GOT3 (cell line): Measurements from ENCODE around the gene PI3.
"Not testable (repeated sequence)": the region's sequence is repeated elsewhere in the genome, so short reads cannot be mapped to it uniquely, and the experiment has no call there.

ENCODE experiments used
- DNase-seq: peaks from one replicate; lab custom pipeline; 2025; ENCODE audit warnings: mixed read lengths; lab: John Stamatoyannopoulos, UW

PI3 gene

GRCh38 chr20:45174434-45175364, at the start of gene PI3:
TSS of gene PI3 (plus strand) at chr20:45174902. CDS start at chr20:45174923, 21 bp downstream.
- DNase-seq: no peak

GRCh38 chr20:45128099-45128498, 46.6 kb upstream of the PI3 start:
- no peak for DNase-seq

GRCh38 chr20:45136911-45137310, 37.8 kb upstream of the PI3 start:
- DNase-seq: no peak

- no peak for DNase-seq
These were observed 36.0 kb upstream of the PI3 start for GRCh38 chr20:45138561-45139300.

GRCh38 chr20:45139733-45140375, 34.8 kb upstream of the PI3 start:
- not testable (repeated sequence) for DNase-seq

GRCh38 chr20:45140836-45141235, 33.9 kb upstream of the PI3 start:
- DNase-seq: no peak

- DNase-seq: no peak
These were observed 25.6 kb upstream of the PI3 start for GRCh38 chr20:45149062-45149461.

GRCh38 chr20:45152405-45152804, 22.3 kb upstream of the PI3 start:
- no peak for DNase-seq

GRCh38 chr20:45153147-45153546, 21.6 kb upstream of the PI3 start:
- DNase-seq: no peak

- no peak for DNase-seq
These were observed 20.9 kb upstream of the PI3 start for GRCh38 chr20:45153752-45154151.

GRCh38 chr20:45154183-45154582, 20.5 kb upstream of the PI3 start:
- DNase-seq: no peak

GRCh38 chr20:45154794-45155193, 19.9 kb upstream of the PI3 start:
- DNase-seq: not testable (repeated sequence)

- DNase-seq: no peak
These were observed 18.0 kb upstream of the PI3 start for GRCh38 chr20:45156713-45157112.

- DNase-seq: no peak
These were observed 16.7 kb upstream of the PI3 start for GRCh38 chr20:45157962-45158361.

GRCh38 chr20:45163083-45163803, 11.5 kb upstream of the PI3 start:
- no peak for DNase-seq

GRCh38 chr20:45164906-45165305, 9.8 kb upstream of the PI3 start:
- no peak for DNase-seq

- DNase-seq: no peak
These were observed 1.2 kb upstream of the PI3 start for GRCh38 chr20:45173522-45173921.

GRCh38 chr20:45176526-45177267, 2.0 kb downstream of the PI3 start:
- DNase-seq: no peak

- DNase-seq: no peak
These were observed 4.5 kb downstream of the PI3 start for GRCh38 chr20:45179166-45179565.

- DNase-seq: no peak
These were observed 6.9 kb downstream of the PI3 start for GRCh38 chr20:45181639-45182038.

- no peak for DNase-seq
These were observed 8.4 kb downstream of the PI3 start for GRCh38 chr20:45183084-45183483.
